Activated CD4-positive, alpha-beta T cell treated with anti-CD3 and anti-CD28 coated beads for 48 hours (primary cell): ENCODE results near the gene SCT.

Source experiments
- DNase-seq: peaks from one replicate; pipeline ENCODE4 v3.0.0-alpha.2; 2020

SCT gene

DNA sequence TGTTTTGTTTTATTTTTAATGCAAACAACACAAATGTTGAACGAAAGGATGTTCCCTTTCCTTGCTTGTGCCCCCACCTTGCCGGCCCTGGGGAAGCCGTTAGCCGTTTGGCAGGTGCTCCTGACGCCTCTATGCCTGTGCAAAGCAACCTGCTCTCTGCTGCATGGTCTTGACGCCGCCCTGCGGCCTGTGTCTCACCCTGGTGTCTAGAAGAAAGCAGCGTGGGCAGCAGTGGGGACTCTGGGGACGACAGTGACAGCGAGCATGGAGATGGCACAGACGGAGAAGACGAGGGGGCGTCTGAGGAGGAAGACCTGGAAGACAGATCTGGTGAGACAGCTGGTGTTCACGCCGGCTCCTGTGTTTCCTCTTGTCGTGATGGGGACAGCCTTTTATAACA is 45.2 kb downstream of the SCT start:
- no peak for DNase-seq

DNA sequence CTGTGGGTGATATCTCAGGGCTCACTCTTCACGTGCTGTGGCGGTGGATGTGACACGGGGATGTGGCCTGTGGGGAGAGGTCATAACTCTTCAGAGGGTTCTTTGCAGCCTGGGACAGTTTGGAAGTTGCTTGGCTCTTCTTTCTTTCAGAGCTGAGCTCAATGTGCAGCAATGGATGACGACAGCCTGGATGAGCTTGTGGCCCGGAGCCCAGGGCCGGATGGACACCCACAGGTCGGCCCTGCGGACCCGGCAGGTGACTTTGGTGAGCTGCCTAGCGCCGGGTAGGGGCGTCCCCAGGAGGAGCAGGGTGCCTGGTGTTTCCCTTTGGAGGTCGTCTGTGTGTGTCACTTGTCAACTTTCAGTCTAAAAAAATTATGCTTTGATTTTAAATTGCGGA is 45.6 kb downstream of the SCT start:
- DNase-seq, result no peak

DNA sequence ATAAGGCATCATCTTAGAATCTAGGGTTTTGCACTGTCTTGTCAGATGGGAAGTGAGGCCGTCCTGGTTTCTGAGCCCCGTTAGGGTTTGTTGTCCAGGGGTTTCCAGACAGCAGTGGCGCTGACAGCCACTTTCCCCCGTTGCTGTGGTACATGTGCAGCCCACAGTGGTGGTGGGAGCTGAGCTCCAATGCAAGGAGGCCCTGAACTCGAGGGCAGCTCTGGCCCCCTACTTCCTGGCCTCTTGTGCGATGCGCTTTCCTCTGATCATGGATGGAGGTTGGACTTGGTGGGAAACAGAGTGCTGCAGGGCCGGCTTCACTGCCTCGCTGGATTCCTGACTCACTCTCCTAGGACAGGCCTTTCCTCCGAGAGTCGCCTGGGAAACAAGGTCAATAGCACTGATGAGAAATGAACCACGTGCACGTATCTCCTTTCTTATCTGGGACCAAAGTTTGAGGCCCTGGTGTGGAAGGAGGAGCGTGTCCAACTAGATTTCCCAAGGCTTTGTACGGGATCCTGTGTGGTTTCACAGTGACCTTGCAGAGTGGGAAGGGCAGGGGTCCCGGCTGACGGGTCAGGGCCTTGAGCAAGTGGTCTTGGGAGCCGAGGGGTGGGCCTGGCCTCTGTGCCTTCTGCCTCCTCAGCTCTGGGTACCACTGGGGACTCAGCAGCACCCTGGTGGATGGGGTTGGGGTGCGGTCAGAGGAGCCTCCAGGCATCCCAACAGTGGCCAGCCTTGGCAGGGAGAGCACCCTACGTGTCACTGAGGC is 47.0 kb downstream of the SCT start:
- DNase-seq, result no peak

DNA sequence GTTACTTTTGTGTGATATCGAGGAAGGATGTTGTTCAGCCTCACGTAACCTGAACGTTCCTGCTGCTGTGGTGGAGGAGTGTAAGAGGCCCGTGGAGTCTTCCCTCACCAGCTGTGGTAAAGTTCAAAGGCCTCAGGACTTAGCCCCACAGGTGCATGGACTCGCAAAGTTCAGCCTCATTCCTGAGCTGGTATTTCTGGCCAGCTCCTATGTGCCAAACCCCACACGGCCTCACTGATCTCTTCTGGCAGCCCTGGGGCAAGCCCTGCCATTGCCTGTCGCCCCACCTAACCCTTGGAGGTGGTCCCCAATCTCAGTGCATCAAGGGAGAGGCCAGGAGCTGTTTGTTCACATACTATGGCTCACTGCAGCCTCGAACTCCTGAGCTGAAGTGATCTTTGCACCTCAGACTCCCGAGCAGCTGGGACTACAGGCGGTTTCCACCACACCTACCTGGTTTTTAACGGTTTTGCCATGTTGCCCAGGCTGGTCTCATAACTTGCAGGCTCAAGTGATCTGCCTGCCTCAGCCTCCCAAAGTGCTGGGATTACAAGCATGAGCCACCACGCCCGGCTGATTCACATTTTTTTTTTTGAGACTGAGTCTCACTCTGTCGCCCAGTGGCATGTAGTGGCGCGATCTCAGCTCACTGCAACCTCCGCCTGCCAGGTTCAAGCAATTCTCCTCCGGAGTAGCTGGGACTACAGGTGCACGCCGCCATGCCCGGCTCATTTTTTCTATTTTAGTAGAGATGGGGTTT is 48.5 kb downstream of the SCT start:
- DNase-seq, result no peak

DNA sequence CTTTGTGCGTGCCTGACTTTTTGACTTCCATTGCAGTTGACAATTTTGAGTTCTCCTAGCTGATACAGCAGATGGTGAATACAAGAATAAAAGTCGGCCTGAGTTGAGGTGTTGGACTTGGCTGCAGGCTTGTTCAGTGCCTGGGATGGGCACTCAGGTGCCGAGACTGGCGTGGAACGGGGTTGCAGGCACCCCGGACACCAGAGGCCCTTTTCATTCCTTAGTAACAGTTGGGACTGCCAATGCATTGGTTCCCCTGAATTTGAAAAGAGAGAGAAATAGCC is 49.4 kb downstream of the SCT start:
- DNase-seq, result no peak

DNA sequence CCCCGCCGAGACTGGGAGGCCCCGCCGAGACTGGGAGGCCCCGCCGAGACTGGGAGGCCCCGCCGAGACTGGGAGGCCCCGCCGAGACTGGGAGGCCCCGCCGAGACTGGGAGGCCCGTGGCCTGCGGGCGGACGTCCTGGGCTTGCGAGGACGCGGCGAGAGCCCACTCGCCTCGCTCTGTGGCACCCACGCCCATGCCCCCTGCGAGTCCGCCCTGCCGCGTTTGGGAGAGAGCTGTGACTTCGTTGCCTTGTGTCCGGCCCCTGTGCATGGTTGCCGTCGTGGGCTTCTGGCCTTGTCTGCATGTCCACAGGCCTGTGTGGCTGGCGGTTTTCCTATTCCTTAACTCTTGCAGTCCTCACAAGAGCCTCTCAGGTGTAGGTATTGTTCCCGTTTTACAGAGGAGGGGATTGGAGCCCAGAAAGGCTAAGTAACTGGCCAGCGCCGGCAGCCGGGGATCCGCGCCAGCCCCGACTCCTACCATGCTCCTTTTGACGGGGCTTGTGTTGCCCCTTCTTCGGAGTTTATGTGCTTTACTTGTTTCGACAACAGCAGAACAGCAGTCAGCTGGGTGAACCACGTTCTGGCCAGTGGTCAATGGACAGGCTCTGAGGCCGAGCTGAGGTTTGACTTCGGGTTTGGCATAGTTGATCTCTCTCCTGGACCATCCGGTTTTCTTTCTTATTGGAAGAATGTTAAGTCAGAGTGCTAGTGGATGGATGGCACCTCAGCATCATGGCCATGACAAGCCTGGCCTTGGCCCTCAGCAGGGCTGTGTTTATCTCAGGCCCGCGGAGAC is 50.0 kb downstream of the SCT start:
- no peak for DNase-seq
